Ishikawa (cell line): ENCODE results near the gene PLCD3.

ENCODE experiments used
- CEBPB ChIP-seq: IDR thresholded peaks from 2 replicates; pipeline ENCODE4 v1.6.1; 2012
- EGR1 ChIP-seq: IDR thresholded peaks from 2 replicates; pipeline ENCODE4 v1.6.1; 2012
- EP300 ChIP-seq: IDR thresholded peaks from 2 replicates; pipeline ENCODE4 v1.6.1; 2012; ENCODE audit warnings: borderline replicate concordance
- NFIC ChIP-seq: IDR thresholded peaks from 2 replicates; pipeline ENCODE4 v1.6.1; 2012
- RAD21 ChIP-seq: IDR thresholded peaks from 2 replicates; pipeline ENCODE4 v1.6.1; 2012; ENCODE audit warnings: low read depth
- TAF1 ChIP-seq: IDR thresholded peaks from 2 replicates; pipeline ENCODE4 v1.6.1; 2012; ENCODE audit warnings: low read depth, mild to moderate bottlenecking
- TCF12 ChIP-seq: IDR thresholded peaks from 2 replicates; pipeline ENCODE4 v1.6.1; 2012; ENCODE audit warnings: low read depth
- YY1 ChIP-seq: IDR thresholded peaks from 2 replicates; pipeline ENCODE4 v1.6.1; 2012; ENCODE audit warnings: low read depth
- TF ChIP-seq, protein P1 (sequence below): IDR thresholded peaks from 2 replicates; pipeline ENCODE4 v1.6.1; 2012

DNA sequence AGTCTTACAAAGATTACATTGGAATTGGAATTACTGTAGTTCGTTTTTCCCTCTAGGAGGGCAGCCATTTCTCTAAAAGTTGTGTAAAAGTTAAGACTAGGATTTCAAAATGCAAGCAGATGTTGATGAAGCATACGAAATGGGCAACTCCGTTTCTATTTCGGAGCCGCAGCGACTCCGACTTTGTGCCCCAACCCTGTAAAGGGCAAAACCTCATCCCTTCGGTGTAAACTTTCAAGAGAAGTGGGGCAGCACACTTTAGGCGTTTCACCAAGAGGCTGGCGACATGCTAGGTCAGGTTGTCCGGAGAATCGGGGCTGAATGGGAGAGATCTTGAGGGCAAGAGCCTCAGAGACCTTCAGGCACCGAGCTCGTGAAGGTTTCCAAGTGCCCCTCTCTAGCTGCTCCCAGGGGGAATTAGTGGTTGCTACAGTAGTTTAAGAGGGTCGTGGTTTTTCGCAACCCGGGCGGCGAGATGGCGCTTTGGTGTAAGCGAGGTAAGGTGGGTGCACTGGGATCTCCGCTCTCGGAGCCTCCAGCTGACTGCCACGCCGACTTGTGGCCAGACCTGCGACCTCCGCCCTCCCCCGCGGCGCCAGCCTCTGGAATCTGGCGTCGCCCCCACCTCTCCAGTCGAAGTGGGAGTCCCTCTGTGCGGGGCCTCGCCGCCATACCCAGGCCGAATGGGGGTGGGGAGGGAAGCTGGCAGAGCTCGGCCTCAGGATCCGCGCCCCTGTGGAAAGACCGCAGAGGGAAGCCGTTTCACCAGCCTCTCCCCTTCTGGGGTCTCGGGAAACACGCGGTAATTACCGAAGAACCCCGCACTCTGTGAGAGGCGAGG, 28.4 kb upstream of the PLCD3 start:
- TF ChIP-seq YY1 (no peak), RAD21 (no peak), EGR1 (no peak), TCF12 (no peak), EP300 (no peak), TAF1 (no peak), CEBPB (no peak), NFIC (no peak)
- TF ChIP-seq, protein P1, sequence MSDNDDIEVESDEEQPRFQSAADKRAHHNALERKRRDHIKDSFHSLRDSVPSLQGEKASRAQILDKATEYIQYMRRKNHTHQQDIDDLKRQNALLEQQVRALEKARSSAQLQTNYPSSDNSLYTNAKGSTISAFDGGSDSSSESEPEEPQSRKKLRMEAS = peak; percentile 16; the same call in 1 of the 2 replicates
